ENCODE data around the gene EFCAB12.

DNA sequence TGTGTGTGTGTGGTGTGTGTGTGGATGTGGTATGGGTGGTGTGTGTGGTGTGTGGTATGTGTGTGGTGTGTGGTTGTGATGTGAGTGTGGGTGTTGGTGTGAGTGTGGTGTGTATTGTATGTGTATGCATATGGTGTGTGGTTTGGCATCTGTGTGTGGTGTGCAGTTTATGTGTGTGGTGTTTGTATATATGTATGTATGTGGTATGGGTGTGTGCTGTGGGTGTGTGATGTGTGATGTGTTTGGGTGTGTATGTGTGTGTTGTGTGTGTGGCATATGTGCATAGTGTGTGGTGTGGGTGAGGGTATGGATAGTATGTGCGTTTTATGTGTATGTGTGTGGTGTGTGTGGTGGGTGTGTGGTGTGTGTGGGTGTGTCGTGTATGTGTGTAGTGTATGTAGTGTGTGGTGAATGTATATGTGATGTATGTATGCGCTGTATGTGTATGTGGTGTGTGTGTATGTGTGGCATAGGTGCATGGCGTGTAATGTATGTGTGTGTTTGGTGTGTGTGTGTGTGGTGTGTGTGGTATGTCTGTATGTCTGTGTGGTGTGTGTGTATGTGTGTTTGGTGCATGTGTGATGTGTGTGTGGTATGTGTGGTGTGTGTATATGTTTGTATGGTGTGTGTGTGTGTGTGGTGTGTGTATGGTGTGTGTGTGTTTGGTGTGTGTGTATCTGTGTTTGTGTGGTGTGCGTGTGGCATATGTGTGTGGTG lies 58.0 kb downstream of the EFCAB12 start:
- TF ChIP-seq, protein P1, sequence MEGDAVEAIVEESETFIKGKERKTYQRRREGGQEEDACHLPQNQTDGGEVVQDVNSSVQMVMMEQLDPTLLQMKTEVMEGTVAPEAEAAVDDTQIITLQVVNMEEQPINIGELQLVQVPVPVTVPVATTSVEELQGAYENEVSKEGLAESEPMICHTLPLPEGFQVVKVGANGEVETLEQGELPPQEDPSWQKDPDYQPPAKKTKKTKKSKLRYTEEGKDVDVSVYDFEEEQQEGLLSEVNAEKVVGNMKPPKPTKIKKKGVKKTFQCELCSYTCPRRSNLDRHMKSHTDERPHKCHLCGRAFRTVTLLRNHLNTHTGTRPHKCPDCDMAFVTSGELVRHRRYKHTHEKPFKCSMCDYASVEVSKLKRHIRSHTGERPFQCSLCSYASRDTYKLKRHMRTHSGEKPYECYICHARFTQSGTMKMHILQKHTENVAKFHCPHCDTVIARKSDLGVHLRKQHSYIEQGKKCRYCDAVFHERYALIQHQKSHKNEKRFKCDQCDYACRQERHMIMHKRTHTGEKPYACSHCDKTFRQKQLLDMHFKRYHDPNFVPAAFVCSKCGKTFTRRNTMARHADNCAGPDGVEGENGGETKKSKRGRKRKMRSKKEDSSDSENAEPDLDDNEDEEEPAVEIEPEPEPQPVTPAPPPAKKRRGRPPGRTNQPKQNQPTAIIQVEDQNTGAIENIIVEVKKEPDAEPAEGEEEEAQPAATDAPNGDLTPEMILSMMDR (conservative IDR thresholded peaks at IDR 0.05; ENCODE audit: low read depth, low read length): no peak
- TF ChIP-seq SMC3 (IDR thresholded peaks at IDR 0.05; ENCODE audit: low read depth, low read length) (no peak), POLR2A (IDR thresholded peaks at IDR 0.05; ENCODE audit: low read depth, low read length) (no peak), CHD1 (IDR thresholded peaks at IDR 0.05; ENCODE audit: low read depth, low read length) (no peak), MXI1 (IDR thresholded peaks at IDR 0.05; ENCODE audit: borderline replicate concordance, low read depth, low read length) (no peak)
- TF ChIP-seq, protein P2, sequence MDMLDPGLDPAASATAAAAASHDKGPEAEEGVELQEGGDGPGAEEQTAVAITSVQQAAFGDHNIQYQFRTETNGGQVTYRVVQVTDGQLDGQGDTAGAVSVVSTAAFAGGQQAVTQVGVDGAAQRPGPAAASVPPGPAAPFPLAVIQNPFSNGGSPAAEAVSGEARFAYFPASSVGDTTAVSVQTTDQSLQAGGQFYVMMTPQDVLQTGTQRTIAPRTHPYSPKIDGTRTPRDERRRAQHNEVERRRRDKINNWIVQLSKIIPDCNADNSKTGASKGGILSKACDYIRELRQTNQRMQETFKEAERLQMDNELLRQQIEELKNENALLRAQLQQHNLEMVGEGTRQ (IDR thresholded peaks at IDR 0.05; ENCODE audit: low read depth, low read length): no peak
